GM18867 (cell line): ENCODE results near the gene ZFHX3.

Experiments used
- ATAC-seq: cut with Tn5 transposase; IDR thresholded peaks from one replicate; pipeline ENCODE4 v1.9.1; 2021; ENCODE audit warnings: mild to moderate bottlenecking, moderate library complexity; ENCODE audit not compliant: unreplicated experiment

The ZFHX3 gene

DNA sequence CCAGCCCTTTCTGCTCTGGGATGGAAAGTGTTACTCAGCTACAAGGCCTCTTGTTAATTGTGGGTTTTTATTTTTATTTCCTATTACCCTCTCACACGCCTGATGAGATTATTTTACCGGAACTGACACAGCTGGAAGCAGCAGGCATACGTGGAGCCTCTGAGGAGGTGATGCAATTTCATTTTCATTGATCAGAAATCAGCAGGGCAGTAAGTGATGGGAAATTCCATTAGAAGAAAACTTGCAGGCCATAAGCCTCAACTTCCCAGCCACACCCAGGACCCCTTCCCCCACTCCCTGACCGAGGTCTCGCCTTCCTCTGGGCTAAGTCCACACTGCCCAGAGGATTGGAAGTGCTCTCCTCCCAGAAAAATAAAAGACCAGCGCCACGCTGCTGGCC lies 69.7 kb downstream of the ZFHX3 start:
- no peak for ATAC-seq

DNA sequence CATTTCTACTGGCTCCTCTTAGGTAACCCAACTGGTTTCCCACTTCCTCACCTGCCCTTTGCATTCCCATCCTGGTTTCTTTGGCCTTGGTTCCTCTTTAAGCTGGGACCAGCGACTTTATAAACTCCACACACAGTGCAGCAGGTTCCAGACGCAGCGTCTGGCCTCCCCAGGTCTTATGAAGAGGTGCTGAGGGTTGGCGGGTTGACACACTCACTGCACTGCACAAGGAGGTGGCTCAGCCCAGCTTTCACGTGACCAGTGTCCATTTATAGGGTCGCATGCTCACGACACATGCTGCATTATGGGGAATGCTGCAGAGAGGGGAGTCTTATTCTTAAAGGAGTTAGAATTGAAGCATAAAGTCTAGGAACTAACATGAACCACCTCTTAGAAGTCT lies 70.8 kb downstream of the ZFHX3 start:
- ATAC-seq = no peak

DNA sequence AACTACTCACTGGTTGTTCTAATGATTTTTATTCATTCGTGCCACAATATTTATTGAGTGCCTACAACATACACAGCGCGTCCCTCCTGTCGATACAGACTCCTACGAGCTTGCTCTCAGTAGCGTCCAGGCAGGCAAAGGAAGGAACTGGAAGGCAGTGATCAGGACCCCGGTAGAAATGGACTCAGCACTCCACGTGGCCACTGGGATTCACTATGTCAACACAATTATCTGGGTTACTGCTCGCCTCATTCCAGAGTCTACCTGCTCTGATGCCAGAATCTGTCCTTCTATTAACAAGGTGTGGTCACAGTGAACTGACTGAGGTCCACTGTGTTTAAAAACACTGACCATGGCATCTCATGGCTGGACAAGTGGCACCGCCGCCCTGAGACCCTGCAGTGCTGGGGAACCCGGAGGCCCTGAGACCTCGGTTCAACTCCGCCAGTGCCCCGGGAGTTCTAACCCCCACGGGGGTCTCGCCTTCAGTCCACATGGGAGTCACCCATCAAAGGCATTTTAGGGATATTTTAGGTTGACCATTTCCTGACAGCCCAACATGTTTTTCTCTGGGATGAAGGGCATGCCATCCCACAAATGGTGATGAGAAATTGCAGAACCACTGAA lies 71.4 kb downstream of the ZFHX3 start:
- ATAC-seq = no peak

DNA sequence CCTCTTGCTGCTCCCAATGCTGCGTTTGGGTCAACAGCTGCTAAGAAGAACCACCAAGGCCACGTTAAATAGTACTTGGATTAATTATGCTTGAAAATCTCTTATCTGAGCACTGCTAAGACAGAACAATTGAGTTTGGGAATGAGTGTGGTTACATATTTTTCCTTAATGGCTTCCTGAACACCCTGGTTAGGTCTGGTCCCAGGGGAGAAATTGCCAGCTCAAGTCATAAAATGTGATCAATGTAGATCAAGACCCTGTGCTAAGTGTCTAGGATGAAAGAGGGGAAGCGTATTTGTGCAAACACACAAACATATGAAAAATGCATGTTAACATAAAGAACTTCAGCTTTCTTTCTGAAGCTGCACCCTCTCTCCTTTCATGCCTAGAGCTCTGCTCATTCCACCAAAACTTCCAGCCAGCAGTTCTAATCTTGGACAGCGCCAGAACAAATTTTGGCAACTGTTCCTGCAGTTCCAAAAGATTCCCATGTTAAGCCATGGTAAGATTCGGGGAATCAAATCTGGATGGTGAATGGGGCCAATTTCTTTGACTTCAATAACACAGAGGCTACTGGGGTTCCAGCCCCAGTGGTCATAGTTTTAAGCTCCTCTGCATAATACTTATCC lies 72.0 kb downstream of the ZFHX3 start:
- ATAC-seq = no peak

DNA sequence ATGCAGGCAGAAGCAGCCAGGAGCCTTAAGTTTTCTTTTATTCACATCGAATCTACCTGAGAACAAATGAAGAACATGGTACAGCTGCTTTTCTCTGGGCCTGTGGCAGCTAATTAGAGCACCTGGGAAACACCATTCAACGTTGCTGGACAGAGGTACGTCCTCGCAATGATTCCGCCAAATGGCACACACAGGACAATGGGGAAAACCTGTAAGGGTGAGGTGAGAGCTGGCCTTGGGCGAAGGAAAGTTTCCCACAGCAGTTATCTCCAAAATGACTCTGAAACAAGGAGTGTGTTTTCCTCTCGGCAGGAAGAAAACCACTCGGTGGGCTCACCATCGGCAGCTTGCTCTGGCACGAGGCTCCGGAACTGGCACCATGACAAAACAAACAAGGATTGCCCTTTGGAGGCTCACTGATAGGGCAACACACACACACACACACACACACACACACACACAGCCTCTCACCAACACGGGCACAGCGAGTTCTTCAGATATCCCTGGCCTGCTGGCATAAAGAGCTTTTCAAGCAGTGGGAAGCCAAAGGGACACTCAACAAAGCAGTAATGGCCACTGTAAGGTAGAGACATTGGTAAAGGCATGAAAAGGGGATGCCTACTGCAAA lies 73.7 kb downstream of the ZFHX3 start:
- ATAC-seq = no peak

DNA sequence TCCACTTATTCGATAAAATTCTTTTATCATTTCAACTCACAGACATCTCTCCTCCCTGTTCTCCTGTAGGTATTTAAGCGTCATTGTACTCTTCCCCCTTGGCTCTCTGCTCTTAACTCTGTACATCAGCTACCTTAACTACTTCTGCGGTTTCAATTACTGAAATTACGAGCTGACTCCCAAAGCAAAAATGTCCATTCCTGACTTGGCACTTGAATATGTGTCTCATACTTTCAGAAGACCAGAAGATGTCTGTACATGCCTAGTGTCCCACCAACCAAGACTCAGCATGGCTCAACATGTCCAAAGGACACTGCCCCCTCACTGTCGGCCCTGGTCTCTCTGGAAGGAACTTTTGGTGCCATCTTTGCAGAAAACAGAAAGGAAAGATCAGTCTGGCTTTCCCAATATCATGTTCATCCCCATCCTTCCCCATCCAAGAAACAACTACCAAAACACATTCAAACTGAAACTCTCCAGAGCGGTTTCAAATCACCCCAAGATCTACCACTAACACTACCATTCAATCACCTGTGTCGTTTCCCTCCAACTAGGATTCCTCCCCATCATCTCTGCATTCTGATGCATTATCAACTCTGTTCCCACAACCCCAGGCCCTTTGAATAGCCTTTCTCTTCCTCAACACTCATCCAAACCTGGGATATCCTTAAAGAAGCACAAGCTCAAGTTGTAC lies 74.9 kb downstream of the ZFHX3 start:
- ATAC-seq = no peak

DNA sequence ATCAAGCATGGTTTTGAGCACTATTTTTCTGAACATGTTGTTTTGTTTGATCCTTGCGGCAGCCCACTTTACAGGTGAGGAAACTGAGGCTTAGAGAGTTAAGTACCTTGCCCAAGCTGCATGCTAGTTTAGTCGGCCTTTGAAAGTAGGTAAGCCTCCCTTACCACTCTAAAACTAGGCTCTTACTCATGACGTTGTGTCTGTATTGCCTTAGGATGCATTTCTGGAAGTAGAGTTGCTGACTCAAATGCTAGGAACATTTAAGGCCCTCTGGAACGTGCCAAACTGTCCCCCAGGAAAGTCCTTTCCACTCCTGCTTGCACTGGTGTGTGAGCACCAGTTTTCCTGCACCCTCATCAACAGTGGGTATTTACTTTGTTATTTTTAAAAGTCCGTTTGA lies 76.6 kb downstream of the ZFHX3 start:
- no peak for ATAC-seq

DNA sequence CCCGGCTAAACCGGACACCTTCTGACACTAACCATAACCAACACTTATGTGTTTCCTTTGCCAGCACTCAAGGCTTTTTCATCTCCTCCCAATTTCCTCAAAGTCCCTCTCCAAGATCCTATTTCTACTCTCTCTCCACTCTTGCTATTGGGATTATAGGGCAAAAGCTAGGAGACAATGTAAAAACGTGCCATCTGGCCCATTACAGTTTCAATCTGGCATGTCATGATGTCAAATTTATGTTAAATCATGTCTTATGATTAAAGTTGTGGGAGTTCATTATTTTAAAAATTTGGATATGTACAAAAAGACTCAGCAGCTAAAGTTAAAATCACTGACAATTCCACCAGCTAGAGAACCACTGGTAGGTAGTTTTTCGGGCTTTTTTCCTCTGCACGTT lies 77.3 kb downstream of the ZFHX3 start:
- ATAC-seq = no peak

DNA sequence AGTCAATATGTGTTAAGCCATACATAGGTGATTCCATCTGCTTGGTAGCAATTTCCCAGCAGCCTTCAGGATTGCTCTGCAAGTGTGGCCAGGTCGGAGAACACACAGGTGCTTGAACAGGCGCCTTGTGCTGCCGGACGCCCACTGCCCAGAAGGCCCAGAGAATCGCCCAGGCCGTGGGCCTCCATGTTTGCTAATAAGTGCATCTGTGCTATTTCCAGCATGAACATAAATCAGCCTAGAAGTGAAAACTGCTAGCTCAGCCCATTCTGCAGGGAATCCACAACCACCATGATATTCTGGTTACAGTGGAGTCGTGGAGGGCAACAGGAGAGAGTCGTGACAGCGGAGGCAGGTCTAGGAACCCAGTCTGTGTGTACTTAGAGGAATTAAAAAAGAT lies 78.1 kb downstream of the ZFHX3 start:
- no peak for ATAC-seq

DNA sequence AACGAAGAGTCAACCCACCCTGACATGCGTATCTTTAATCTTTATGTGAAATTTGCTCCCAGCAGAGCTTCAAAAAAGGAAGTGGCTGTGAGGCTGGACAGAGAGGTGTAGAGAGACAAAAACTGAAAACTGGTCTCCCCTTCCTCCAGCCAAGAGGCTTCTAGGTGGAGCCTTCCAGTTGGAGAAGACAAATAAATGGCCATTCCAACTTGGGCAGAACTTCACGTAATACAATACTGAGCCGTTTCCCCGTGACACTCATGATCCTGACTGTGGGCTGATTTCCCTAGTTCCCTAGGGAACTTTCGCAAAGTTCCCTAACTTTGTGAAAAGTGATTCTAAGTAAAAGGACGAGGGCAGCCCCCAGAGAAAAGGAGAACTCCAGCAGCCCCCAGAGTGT lies 78.8 kb downstream of the ZFHX3 start:
- ATAC-seq = no peak

DNA sequence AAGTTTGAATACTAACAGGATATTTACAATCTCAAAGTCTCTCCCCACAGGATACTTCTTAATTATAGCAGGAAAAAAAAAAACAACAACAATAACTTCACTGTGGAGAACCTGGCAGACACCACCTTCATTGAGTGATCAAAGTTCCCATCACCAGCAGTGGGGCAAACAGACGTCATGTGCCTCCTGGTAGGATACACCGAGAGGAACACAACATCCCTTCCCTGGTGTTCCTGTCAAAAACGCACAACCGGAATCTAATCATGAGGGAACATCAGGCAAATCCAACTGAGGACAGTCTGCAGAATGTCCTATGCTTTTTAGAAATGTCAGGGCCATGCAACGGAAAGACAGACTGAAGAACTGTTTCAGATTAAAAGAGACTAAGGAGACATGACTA lies 80.0 kb downstream of the ZFHX3 start:
- no peak for ATAC-seq

DNA sequence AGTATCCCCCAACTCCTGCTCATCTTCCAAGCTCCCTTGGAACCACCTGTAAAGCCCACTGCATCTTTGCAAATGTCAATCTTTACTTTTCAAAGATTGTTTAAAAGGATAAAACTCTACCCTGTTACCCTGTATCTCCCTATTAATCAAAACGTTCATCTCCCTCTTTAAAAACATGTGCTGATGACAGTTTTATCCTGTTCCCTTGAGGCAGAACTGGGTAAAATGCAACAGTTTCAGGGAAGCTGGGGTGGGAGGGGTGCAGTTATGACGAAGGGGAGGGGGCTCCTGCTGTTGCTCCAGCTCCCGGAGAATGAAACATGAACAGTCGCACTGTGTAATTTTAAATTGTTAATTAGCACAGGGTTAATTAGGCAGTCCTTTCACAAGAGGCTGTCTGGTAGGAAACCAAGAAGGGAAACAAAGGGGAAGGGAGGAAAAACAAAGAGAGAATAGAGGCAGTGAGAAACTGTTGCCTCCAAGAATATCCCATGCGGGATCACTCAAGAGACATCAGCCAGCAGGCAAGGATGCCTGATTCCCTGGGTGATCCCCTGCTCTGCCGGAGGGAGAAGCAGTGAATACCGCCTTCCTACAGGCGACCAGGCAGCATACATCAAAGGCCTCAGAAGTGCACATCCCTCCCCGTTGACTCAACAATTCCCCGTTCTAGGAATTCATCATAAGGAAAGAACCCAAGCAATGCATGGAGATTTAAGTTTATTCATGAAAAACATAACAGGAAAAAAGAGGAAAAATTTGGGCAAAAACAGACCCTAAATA lies 84.2 kb downstream of the ZFHX3 start:
- ATAC-seq = no peak

DNA sequence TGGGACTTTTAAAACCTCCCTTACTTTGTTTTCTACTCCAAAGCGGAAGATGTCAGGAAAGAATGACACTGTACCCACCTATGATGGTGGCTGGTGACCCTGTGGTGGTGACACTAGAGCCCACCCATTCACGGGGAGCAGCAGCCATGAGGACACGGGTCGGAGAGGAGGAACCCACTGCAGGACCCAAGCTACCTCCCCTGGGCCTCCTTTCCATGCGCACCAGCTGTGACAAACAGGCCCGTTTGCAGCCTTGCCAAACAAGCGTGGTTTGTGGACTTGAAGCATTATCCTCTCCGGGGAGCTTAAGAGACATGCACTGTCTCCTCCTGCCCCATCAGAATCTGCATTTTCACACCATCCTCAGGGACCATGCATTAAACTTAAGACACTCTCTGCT lies 85.6 kb downstream of the ZFHX3 start:
- no peak for ATAC-seq

DNA sequence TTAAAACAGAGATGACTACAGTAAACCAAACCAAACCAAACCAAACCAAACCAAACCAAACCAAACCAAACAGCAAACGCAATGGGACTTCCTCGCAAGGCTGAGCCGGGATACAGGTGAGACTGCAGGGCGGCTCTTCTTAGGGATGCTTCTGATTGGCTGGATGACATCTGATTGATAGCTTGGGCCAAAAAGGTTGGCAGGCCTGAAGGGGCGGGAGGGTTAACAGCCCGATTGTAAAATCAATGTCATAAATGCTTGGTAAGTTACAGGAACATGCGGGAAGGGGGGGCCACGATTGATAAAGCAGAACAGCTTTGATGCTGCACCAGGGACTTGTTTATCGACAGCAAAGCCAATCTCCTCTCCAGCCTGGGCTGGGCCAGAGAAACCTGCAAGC lies 86.1 kb downstream of the ZFHX3 start:
- ATAC-seq = no peak

DNA sequence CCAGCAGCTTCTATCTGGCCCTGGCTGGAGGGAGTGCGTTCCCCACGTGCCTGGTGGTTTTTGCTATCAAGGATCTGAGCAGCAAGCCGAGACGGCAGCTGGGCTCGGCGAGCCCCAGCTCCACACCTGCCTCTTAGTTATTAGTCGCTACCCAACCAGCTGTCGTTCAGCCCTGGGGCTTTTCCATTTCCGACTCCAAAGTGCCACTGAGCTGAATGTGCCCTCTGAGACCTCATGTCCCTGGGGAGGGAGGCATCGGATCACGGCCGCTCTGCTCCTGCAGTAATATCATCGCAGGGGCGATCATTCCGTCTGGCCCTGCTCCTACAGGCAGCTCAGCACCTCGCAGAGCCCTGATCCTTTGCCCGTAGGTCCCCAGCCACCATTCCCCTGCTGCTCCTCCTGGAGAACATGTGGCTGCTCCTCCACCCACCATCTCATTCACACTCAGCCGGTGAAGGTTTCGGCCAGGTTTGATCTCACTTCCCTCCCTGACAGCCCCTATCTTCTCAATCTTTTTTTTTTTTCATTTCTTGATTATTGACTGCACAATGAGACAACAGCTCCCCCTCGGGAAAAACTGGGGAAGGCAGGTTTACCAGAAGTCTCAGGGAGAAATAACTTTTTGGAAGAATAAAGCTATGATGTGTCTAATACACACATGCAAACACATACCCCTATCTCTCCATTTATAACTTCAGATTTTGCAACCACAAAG lies 86.7 kb downstream of the ZFHX3 start:
- no peak for ATAC-seq

DNA sequence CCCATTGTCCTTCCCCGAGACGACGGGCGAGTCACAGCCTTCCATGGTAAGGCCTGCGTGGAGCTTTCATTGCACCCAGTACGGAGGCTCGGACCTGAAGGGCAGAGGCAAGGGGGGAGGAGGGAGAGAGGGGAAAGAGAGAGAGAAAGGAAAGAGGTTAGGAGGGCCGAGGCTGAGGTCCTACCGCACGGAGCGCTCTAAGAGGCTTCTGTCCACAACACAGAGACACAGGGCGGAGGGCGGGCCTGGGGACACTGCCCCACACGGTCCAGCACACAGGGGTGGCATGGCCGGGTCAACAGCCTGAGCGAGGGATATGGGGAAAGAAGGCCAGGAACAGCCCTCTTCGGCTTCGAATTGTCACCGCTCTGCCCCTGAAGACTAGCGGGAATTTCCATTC lies 87.8 kb downstream of the ZFHX3 start:
- ATAC-seq = no peak

DNA sequence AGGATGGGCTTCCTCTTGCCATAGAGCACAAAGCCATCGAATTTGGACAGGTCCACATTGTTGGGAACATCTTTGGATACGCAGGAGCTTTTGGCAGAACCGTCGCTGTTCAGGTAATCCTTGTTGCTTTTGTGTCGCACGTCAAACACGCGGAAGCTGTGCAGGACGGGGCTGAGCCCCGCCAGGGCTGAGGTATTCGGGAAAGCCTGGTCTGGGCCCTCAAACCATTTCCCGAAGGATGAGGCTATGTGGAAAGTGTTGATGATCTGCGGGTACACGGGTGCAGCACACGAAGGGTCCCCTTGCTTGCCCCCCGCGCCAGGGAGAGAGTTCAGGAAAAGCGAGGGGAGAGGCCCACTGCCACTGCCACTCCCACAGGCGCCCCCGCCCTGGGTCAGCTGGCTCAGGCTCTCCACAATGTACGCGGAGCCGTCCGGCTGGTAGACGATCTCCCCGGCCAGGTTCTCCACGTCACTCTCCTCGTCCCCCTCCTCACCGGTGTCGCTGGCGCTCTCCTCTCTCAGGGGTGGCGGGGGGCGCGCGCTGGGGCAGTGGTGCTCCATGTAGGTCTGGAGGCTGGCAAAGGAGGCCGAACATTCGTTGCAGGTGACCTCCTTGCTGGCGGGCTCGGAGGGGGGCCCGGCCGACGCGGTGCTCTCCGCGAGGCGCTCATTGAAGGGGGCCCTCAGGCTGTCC lies 88.5 kb downstream of the ZFHX3 start:
- no peak for ATAC-seq

DNA sequence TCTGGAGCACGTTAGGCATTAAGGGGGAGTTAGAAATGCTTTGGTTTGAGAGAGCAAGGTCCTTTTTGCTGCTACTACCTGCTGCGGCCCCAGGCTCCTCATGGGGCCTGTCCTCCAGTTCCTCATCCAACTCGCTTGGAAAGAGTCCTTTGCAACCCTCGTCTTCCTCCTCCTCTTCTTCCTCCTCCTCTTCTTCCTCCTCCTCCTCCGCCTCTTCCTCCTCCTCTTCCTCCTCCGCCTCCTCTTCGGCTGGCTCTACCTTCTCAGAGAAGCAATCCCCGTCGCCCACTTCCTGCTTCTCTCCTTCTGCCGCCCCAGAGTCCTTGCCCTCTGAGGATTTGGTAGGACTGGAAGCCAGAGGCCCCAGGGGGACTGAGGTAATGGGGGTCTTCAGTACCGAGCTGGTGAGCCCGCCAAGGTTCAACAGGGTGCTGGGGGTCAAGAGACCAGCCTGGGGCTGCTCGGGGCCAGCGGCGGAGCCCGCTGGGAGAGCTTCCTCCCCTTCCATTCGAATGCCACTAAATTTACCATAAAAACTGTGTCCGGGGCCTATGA lies 89.3 kb downstream of the ZFHX3 start:
- no peak for ATAC-seq

DNA sequence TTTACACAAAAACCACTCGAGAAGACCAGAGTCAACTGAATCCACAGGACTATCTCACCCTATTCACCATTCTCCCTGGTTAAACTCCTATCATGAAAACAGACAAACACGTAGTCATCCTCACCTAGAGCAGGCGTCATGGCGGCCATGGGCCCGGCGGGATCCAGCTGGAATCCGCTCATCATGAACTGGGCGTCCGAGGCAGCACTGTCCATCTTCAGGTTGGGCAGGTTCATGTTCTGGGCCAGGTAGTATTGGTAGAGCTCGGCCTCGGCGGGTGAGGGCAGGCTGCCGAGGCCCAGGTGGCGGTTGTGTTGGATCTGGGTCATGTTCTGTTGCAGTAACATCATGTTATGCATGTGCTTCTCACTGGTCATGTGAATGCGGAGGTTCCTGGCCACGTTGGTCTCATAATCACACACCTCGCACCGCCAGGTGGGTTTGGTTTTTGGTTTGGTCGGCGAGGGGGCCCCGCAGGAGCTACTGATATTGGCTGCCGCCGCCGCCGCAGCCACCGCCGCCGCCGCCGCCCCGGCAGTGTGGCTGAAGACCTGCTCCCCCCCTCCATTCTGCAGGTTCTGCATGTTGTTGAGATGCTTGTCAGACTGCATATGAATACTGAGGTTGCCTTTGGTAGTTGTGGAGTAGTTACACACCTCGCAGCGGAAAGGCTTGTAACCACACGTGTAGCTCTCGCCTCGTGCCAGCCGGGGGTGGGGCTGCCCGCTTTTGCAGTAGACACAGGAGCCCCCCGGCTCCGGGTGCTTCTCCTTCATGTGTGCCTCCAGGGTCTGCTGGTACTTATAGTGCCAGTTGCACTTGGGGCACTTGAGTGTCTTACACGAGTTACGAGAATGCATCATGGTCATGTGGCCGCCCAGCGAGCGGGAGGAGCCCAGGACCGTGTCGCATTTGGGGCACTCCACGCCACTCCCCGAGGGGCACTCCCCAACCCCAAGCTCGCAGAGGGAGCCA lies 90.3 kb downstream of the ZFHX3 start:
- no peak for ATAC-seq
